Esophagus muscularis mucosa (tissue), 4 donors: ENCODE results near the gene ANKLE2.

ENCODE experiments used
- CTCF ChIP-seq, 3 experiments: fragments of 200-600 bp in 2 of 3; fragments of 450-650 bp in 1 of 3; sonication (generic) in 2 of 3; IDR thresholded peaks; one replicate each; pipeline ENCODE4 v1.5.1; 2017 to 2019; ENCODE audit warnings: antibody characterized with exemption in 3 of 3, mild to moderate bottlenecking in 2 of 3, moderate library complexity in 1 of 3
- EP300 ChIP-seq: sonication (generic); formaldehyde crosslinking; IDR thresholded peaks from one replicate; pipeline ENCODE4 v1.6.1; 2017; ENCODE audit warnings: antibody characterized with exemption
- POLR2A ChIP-seq: fragments of 450-650 bp; IDR thresholded peaks from one replicate; pipeline ENCODE4 v1.6.1; 2017; ENCODE audit warnings: antibody characterized with exemption, moderate library complexity, mild to moderate bottlenecking, low read depth

DNA sequence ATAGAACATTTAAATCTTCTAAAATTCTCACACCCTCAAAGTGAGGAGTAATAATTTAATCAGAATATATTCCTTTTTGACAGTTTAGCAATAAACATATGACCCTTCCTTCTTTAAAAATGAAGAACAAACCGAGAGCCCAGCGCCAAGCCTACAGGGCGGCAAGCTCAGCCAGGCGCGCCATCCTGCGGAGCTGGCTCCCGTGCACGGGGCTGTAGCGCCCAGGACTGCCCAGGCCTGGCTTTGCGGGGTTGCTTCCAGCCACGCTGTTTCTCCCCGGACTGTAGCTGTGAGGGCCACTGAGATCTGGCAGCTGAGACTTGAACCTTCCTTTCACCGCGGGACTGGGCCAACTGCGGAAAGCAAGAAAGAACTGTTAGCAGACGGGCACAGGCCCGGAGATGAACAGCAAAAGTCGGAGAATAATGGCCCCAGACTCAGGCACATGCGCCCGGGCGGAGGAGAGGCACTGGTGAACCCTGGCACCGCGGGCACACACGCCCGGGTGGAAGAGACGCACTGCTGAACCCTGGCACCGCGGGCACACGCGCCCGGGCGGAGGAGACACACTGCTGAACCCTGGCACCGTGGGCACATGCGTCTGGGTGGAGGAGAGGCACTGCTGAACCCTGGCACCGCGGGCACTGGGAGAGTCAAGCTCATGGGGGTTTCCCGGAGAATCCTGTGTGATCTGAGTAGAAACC is 34.4 kb downstream of the ANKLE2 start:
- TF ChIP-seq POLR2A (no peak), CTCF (IDR thresholded peaks at IDR 0.05) (no peak), EP300 (no peak)
